ENCODE results near the gene CASP2. TPM values are rescaled to one million over a fixed set of nuclear protein-coding genes. Genes with fewer than 3 reads are reported as not detected.

CASP2 gene
- total RNA-seq, 6 donors from 2014 or later: 9.1 to 34.8 (median 24.3) TPM

DNA sequence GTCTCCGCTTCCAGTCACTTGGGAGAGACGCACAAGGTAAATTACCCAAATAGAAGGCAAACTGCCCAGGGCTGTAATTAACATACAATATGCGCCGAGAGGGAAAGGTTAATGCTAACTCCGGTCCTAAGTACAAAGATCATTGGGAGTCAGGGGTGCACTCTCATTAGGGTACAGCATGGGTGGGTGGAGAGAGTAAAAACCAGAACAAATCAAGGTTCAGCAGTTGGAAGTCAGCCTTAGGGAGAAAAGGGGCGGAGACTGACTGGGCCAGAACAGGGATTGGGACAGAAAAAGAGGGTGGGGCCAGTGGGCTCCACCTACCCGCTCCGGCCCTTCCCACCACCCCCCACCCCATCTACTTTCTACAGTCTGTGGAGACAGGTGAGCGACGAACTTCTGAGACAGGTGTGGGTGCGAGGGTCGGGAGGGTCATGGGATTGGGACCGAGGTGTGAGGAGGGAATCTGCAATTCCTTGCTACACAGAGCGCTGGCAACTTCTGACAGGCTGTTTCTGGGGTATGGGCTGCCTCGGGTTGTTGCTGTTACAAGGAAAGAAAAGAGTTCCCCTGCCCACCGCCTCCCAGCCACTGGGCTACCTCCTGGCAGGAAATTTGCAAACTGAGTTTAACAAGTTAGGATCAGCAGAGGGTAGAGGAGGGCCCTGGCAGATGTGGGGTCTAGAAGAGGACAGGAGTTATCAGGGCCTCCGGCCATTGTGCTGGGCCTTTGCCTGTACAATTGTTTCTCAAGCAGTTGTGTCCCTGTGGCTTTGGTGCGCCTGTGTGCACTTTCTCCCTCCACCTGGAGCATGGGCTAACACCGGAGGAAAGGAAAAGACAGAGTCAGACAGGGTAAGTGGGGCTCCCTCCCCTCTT lies 3.3 kb upstream of the CASP2 start, which contains the start of gene TMEM139:
TSS of gene TMEM139 (plus strand) at position 368 of the 879 bp plus-strand sequence. CDS start 1,000 bp downstream, outside the sequence.
- Histone ChIP-seq H3K36me3 (no peaks in the 10 kb centered on the region), H3K9me3 (no peaks in the 10 kb centered on the region), H3K27ac (peak within 1 kb of the TSS; percentile 14 to 62 (median 52)), H3K27me3 (no peaks in the 10 kb centered on the region), H3K4me3 (peak within 1 kb of the TSS in 3 of 4 donors; percentile 34 to 45 (median 42)), H3K4me1 (peaks cover 9 to 29% (median 15%) of the 10 kb centered on the region in 4 donors)
- DNase-seq (peak in 1 of 2 donors; percentile 75), ATAC-seq (ENCODE audit: low FRiP score in 2 of 2) (peak in 1 of 2 donors; percentile 82)
- TF ChIP-seq POLR2AphosphoS5 (IDR thresholded peaks at IDR 0.05) (no peak), POLR2A (IDR thresholded peaks at IDR 0.05) (peak in 1 of 4 donors; percentile 44)
- whole genome bisulfite sequencing, 2 donors: 67 to 69% methylated on average over 19 of the region's 19 CpGs

DNA sequence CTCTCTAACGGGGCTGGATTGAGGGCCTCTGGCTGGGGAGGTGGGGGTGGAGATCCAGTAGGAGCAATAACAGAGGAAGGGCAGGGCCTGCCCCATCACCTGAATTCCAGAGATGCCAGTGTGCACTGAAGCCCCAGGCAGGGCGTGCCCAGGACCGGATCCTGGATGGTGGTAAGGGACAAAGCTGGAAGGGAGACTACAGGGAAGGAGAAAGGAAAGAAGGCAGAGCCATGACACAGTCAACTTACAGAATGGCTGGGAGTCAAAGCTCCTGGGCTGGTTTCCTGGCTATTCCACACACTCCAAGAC lies 2.7 kb upstream of the CASP2 start:
- Histone ChIP-seq H3K4me3 (peak overlapping the region in 3 of 4 donors; percentile 34 to 45 (median 42)), H3K36me3 (no peaks in the 10 kb centered on the region), H3K27me3 (no peaks in the 10 kb centered on the region), H3K9me3 (no peaks in the 10 kb centered on the region), H3K27ac (peak overlapping the region; percentile 12 to 62 (median 52)), H3K4me1 (peaks cover 13 to 35% (median 19%) of the 10 kb centered on the region in 4 donors)
- 46 to 68% methylated on average over 3 of the region's 3 CpGs for WGBS, 2 donors
- TF ChIP-seq POLR2A (IDR thresholded peaks at IDR 0.05): no peak
- no peak for TF ChIP-seq POLR2AphosphoS5 (IDR thresholded peaks at IDR 0.05)
- TF ChIP-seq, protein P1, sequence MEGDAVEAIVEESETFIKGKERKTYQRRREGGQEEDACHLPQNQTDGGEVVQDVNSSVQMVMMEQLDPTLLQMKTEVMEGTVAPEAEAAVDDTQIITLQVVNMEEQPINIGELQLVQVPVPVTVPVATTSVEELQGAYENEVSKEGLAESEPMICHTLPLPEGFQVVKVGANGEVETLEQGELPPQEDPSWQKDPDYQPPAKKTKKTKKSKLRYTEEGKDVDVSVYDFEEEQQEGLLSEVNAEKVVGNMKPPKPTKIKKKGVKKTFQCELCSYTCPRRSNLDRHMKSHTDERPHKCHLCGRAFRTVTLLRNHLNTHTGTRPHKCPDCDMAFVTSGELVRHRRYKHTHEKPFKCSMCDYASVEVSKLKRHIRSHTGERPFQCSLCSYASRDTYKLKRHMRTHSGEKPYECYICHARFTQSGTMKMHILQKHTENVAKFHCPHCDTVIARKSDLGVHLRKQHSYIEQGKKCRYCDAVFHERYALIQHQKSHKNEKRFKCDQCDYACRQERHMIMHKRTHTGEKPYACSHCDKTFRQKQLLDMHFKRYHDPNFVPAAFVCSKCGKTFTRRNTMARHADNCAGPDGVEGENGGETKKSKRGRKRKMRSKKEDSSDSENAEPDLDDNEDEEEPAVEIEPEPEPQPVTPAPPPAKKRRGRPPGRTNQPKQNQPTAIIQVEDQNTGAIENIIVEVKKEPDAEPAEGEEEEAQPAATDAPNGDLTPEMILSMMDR (IDR thresholded peaks at IDR 0.05): no peak
- TF ChIP-seq EP300 (IDR thresholded peaks at IDR 0.05): no peak
- ATAC-seq (ENCODE audit: low FRiP score in 2 of 2) (peak in 1 of 2 donors; percentile 71), DNase-seq (peak in 1 of 2 donors; percentile 53)

DNA sequence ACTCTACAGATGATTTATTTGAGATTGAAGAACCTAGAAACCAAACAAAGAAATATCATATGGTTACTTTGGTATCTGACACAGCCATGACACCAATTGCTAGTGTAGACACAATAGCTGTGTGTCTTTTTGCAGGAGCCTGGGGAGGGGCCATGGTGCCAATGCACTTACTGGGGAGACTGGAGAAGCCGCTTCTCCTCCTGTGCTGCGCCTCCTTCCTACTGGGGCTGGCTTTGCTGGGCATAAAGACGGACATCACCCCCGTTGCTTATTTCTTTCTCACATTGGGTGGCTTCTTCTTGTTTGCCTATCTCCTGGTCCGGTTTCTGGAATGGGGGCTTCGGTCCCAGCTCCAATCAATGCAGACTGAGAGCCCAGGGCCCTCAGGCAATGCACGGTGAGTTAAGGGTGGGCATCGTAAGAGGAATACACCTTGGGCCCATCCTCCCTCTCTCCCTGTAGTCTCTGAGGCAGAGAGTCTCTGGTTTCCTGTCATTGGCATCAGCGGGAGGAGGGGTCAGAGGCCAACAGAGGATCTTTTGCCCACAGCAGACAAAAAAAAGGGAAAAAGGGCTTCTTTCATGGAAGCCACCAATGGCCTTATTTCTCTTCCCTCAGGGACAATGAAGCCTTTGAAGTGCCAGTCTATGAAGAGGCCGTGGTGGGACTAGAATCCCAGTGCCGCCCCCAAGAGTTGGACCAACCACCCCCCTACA lies 2.2 kb upstream of the CASP2 start:
- H3K27ac ChIP-seq: peak overlapping the region in 3 of 4 donors; percentile 14 to 62 (median 52)
- H3K9me3 ChIP-seq: no peaks in the 10 kb centered on the region
- peaks cover 18 to 40% (median 22%) of the 10 kb centered on the region in 4 donors for H3K4me1 ChIP-seq
- no peaks in the 10 kb centered on the region for H3K27me3 ChIP-seq
- 91 to 95% methylated on average over 11 of the region's 11 CpGs for WGBS, 2 donors
- DNase-seq: no peak
- H3K36me3 ChIP-seq: no peaks in the 10 kb centered on the region
- ATAC-seq (ENCODE audit: low FRiP score in 2 of 2): no peak
- H3K4me3 ChIP-seq: peak overlapping the region in 3 of 4 donors; percentile 34 to 45 (median 42)
- TF ChIP-seq EP300 (IDR thresholded peaks at IDR 0.05): no peak
- TF ChIP-seq POLR2AphosphoS5 (IDR thresholded peaks at IDR 0.05): no peak
- TF ChIP-seq, protein P1 (IDR thresholded peaks at IDR 0.05): no peak
- no peak for TF ChIP-seq POLR2A (IDR thresholded peaks at IDR 0.05)

DNA sequence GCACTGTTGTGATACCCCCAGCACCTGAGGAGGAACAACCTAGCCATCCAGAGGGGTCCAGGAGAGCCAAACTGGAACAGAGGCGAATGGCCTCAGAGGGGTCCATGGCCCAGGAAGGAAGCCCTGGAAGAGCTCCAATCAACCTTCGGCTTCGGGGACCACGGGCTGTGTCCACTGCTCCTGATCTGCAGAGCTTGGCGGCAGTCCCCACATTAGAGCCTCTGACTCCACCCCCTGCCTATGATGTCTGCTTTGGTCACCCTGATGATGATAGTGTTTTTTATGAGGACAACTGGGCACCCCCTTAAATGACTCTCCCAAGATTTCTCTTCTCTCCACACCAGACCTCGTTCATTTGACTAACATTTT lies 1.6 kb upstream of the CASP2 start:
- Histone ChIP-seq H3K36me3 (no peaks in the 10 kb centered on the region), H3K27ac (no peak overlapping the region)
- TF ChIP-seq POLR2AphosphoS5 (IDR thresholded peaks at IDR 0.05) (no peak), POLR2A (IDR thresholded peaks at IDR 0.05) (no peak), EP300 (IDR thresholded peaks at IDR 0.05) (no peak)
- TF ChIP-seq, protein P1 (IDR thresholded peaks at IDR 0.05): no peak

More for the DNA sequence above, 1.6 kb upstream of the CASP2 start:
- Histone ChIP-seq H3K4me1 (peaks cover 18 to 40% (median 25%) of the 10 kb centered on the region in 4 donors), H3K27me3 (no peaks in the 10 kb centered on the region), H3K9me3 (no peaks in the 10 kb centered on the region), H3K4me3 (no peak overlapping the region)
- ATAC-seq (ENCODE audit: low FRiP score in 2 of 2): no peak
- 93 to 95% methylated on average over 6 of the region's 6 CpGs for WGBS, 2 donors
- DNase-seq: no peak
